Skin of body (tissue), 2 donors: ENCODE results near the gene PPP2R2D. TPM values are rescaled to one million over a fixed set of nuclear protein-coding genes. Genes with fewer than 3 reads are reported as not detected.
"Not testable (repeated sequence)": the region's sequence is repeated elsewhere in the genome, so short reads cannot be mapped to it uniquely, and the experiment has no call there.

ENCODE experiments used
- DNase-seq: peaks from one replicate; lab custom pipeline; 2025; lab: John Stamatoyannopoulos, UW
- total RNA-seq: library from RNA; depleted of rRNA; stranded (reverse); fragments of >200 nt; gene quantifications from one replicate; pipeline ENCODE4 v1.2.3, GENCODE V29; 2014

The PPP2R2D gene
- total RNA-seq, 1 donor from 2014 or later: 39.4 TPM

GRCh38 chr10:131946880-131947279, 46.1 kb downstream of the PPP2R2D start:
- no peak for DNase-seq

GRCh38 chr10:131947631-131948347, 47.0 kb downstream of the PPP2R2D start:
- DNase-seq: no peak

- DNase-seq: no peak
Measured at GRCh38 chr10:131948501-131948900, 47.7 kb downstream of the PPP2R2D start.

GRCh38 chr10:131949041-131949862, 48.4 kb downstream of the PPP2R2D start:
- no peak for DNase-seq

GRCh38 chr10:131949908-131950307, 49.1 kb downstream of the PPP2R2D start:
- DNase-seq: not testable (repeated sequence)

GRCh38 chr10:131954356-131954965, 53.7 kb downstream of the PPP2R2D start:
- DNase-seq: no peak

- no peak for DNase-seq
Measured at GRCh38 chr10:131955591-131956340, 55.0 kb downstream of the PPP2R2D start.

- DNase-seq: no peak
Measured at GRCh38 chr10:131959841-131960240, 59.0 kb downstream of the PPP2R2D start.

- no peak for DNase-seq
Measured at GRCh38 chr10:131960631-131961046, 59.8 kb downstream of the PPP2R2D start.

GRCh38 chr10:131961047-131961776, 60.4 kb downstream of the PPP2R2D start:
- DNase-seq: no peak

- DNase-seq: no peak
Measured at GRCh38 chr10:131961777-131962662, 61.2 kb downstream of the PPP2R2D start.

GRCh38 chr10:131963350-131963749, 62.5 kb downstream of the PPP2R2D start:
- no peak for DNase-seq

- no peak for DNase-seq
Measured at GRCh38 chr10:131963811-131964210, 63.0 kb downstream of the PPP2R2D start.

- DNase-seq: no peak
Measured at GRCh38 chr10:131964298-131964697, 63.5 kb downstream of the PPP2R2D start.

- DNase-seq: no peak
Measured at GRCh38 chr10:131968949-131969348, 68.1 kb downstream of the PPP2R2D start.

- no peak for DNase-seq
Measured at GRCh38 chr10:131970946-131971345, 70.1 kb downstream of the PPP2R2D start.

- DNase-seq: no peak
Measured at GRCh38 chr10:131971591-131971990, 70.8 kb downstream of the PPP2R2D start.

- no peak for DNase-seq
Measured at GRCh38 chr10:131972474-131973071, 71.8 kb downstream of the PPP2R2D start.
